Spleen (tissue), 7 donors: Measurements from ENCODE around the gene CNTNAP2.

ENCODE experiments used
- CTCF ChIP-seq, 11 experiments: fragments of 200-600 bp in 7 of 11; fragments of 450-650 bp in 4 of 11; sonication (generic) in 4 of 11; IDR thresholded peaks in 8 of 11; conservative IDR thresholded peaks in 3 of 11; 1 replicate in 7 of 11; 2 replicates in 4 of 11; pipeline versions ENCODE4 v1.4.0 to v1.8.0; 2016 to 2021; ENCODE audit warnings: antibody characterized with exemption in 11 of 11, inconsistent platforms in 4 of 11, mild to moderate bottlenecking in 1 of 11
- POLR2AphosphoS5 ChIP-seq, 3 donors: sonication (generic); formaldehyde crosslinking; IDR thresholded peaks; one replicate each; pipeline ENCODE4 v1.5.1; 2017; ENCODE audit warnings: antibody characterized with exemption in 3 of 3
- donor health status: DM: no; HTN: no; CAD: no; lungs with moderate emphysema.
- donor health status: DM: no; HTN: no; CAD: no.
- donor health status: DM: no; HTN: no; CAD: no.

GRCh38 chr7:147069771-147070170 is 953.2 kb downstream of the CNTNAP2 start:
- no peak for TF ChIP-seq CTCF (IDR thresholded peaks at IDR 0.05 in 8 of 11, conservative IDR thresholded peaks at IDR 0.05 in 3 of 11)
- no peak for TF ChIP-seq POLR2AphosphoS5 (IDR thresholded peaks at IDR 0.05)
